ENCODE results near the gene NUBPL.

GRCh38 chr14:31566456-31566855 is 5.3 kb downstream of the NUBPL start:
- TF ChIP-seq POLR2AphosphoS5 (IDR thresholded peaks at IDR 0.05; ENCODE audit: low read depth, low read length) = no peak
- TF ChIP-seq CTCF (IDR thresholded peaks at IDR 0.05) = no peak
- TF ChIP-seq REST (IDR thresholded peaks at IDR 0.05; ENCODE audit: insufficient read depth in 1 of 2, low read depth in 2 of 2, low read length in 1 of 2) = no peak
- TF ChIP-seq SIN3A (IDR thresholded peaks at IDR 0.05; ENCODE audit: borderline replicate concordance, insufficient read depth, low read depth, low read length) = no peak
- TF ChIP-seq TCF7L2 (IDR thresholded peaks at IDR 0.05; ENCODE audit: low read depth, low read length) = no peak
